Measurements from ENCODE around the gene RCE1. TPM values are rescaled to one million over a fixed set of nuclear protein-coding genes. Genes with fewer than 3 reads are reported as not detected.

RCE1 gene
- total RNA-seq, 1 donor from 2014 or later: 30.6 TPM

- H3K27ac Mint-ChIP-seq (ENCODE audit: unreplicated experiment): no peak overlapping the region
- no peak overlapping the region for H3K4me3 Mint-ChIP-seq (ENCODE audit: unreplicated experiment)
These were observed 25.0 kb downstream of the RCE1 start for GRCh38 chr11:66868082-66868725.

GRCh38 chr11:66868726-66869566 lies 25.7 kb downstream of the RCE1 start:
- Mint-ChIP-seq H3K27me3 (ENCODE audit: unreplicated experiment) (peaks cover 4% of the 10 kb centered on the region), H3K36me3 (ENCODE audit: unreplicated experiment) (peaks cover 3% of the 10 kb centered on the region), H3K9me3 (ENCODE audit: unreplicated experiment) (peaks cover 4% of the 10 kb centered on the region), H3K27ac (ENCODE audit: unreplicated experiment) (no peak overlapping the region), H3K4me3 (ENCODE audit: unreplicated experiment) (no peak overlapping the region), H3K4me1 (ENCODE audit: low read depth, unreplicated experiment) (peaks cover 5% of the 10 kb centered on the region)
- peak; percentile 73 for DNase-seq
- peak; percentile 42 for TF ChIP-seq CTCF (IDR thresholded peaks at IDR 0.05; ENCODE audit: partially characterized antibody, unreplicated experiment)

More at GRCh38 chr11:66868082-66868725, 25.0 kb downstream of the RCE1 start:
- no peak for TF ChIP-seq CTCF (IDR thresholded peaks at IDR 0.05; ENCODE audit: partially characterized antibody, unreplicated experiment)
- H3K9me3 Mint-ChIP-seq (ENCODE audit: unreplicated experiment): peaks cover 4% of the 10 kb centered on the region
- H3K36me3 Mint-ChIP-seq (ENCODE audit: unreplicated experiment): peaks cover 3% of the 10 kb centered on the region
- peaks cover 4% of the 10 kb centered on the region for H3K27me3 Mint-ChIP-seq (ENCODE audit: unreplicated experiment)
- no peak for DNase-seq
- H3K4me1 Mint-ChIP-seq (ENCODE audit: low read depth, unreplicated experiment): peaks cover 5% of the 10 kb centered on the region

GRCh38 chr11:66869567-66869870 lies 26.3 kb downstream of the RCE1 start:
- peaks cover 3% of the 10 kb centered on the region for H3K36me3 Mint-ChIP-seq (ENCODE audit: unreplicated experiment)
- no peak for DNase-seq
- H3K9me3 Mint-ChIP-seq (ENCODE audit: unreplicated experiment): peaks cover 6% of the 10 kb centered on the region
- H3K4me1 Mint-ChIP-seq (ENCODE audit: low read depth, unreplicated experiment): peaks cover 5% of the 10 kb centered on the region
- H3K27me3 Mint-ChIP-seq (ENCODE audit: unreplicated experiment): peaks cover 4% of the 10 kb centered on the region
- H3K4me3 Mint-ChIP-seq (ENCODE audit: unreplicated experiment): no peak overlapping the region
- no peak for TF ChIP-seq CTCF (IDR thresholded peaks at IDR 0.05; ENCODE audit: partially characterized antibody, unreplicated experiment)
- H3K27ac Mint-ChIP-seq (ENCODE audit: unreplicated experiment): no peak overlapping the region

- TF ChIP-seq CTCF (IDR thresholded peaks at IDR 0.05; ENCODE audit: partially characterized antibody, unreplicated experiment): no peak
- Mint-ChIP-seq H3K4me1 (ENCODE audit: low read depth, unreplicated experiment) (peaks cover 9% of the 10 kb centered on the region), H3K9me3 (ENCODE audit: unreplicated experiment) (peaks cover 7% of the 10 kb centered on the region), H3K4me3 (ENCODE audit: unreplicated experiment) (no peak overlapping the region), H3K27ac (ENCODE audit: unreplicated experiment) (no peak overlapping the region), H3K36me3 (ENCODE audit: unreplicated experiment) (peaks cover 3% of the 10 kb centered on the region), H3K27me3 (ENCODE audit: unreplicated experiment) (peaks cover 5% of the 10 kb centered on the region)
- peak; percentile 7 for DNase-seq
These were observed 26.9 kb downstream of the RCE1 start for GRCh38 chr11:66870131-66870530.

All from glutamatergic neuron (in vitro differentiated cells).